ENCODE measurements around the gene KRTAP5-1.
"Not testable (repeated sequence)": the region's sequence is repeated elsewhere in the genome, so short reads cannot be mapped to it uniquely, and the experiment has no call there.

DNA sequence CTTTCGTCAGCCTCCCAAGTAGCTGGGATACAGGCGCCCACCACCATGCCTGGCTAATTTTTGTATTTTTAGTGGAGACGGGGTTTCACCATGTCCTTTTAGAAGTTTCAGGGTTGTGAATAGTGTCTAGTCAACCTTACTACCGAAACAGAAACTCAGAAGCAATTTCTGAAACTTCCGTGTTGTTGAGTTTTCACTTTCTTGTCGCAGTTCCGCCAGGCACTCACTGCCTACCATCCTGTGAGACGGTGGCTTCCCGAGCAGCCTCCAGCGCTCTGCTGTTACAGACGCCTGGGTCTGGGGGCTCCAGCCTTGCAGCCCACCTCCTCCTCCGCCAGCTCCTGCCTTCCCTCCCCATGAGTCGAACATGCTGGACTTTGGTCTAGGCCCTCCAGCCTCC, 20.8 kb upstream of the KRTAP5-1 start:
- TF ChIP-seq, protein P1, sequence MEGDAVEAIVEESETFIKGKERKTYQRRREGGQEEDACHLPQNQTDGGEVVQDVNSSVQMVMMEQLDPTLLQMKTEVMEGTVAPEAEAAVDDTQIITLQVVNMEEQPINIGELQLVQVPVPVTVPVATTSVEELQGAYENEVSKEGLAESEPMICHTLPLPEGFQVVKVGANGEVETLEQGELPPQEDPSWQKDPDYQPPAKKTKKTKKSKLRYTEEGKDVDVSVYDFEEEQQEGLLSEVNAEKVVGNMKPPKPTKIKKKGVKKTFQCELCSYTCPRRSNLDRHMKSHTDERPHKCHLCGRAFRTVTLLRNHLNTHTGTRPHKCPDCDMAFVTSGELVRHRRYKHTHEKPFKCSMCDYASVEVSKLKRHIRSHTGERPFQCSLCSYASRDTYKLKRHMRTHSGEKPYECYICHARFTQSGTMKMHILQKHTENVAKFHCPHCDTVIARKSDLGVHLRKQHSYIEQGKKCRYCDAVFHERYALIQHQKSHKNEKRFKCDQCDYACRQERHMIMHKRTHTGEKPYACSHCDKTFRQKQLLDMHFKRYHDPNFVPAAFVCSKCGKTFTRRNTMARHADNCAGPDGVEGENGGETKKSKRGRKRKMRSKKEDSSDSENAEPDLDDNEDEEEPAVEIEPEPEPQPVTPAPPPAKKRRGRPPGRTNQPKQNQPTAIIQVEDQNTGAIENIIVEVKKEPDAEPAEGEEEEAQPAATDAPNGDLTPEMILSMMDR (IDR thresholded peaks at IDR 0.05) = not testable (repeated sequence)
- TF ChIP-seq POLR2A (IDR thresholded peaks at IDR 0.05; ENCODE audit: low read depth); POLR2AphosphoS5 (IDR thresholded peaks at IDR 0.05); EP300 (IDR thresholded peaks at IDR 0.05): not testable (repeated sequence)
